GM19193 (cell line): Measurements from ENCODE around the gene AMBRA1.

Source experiments
- POLR2A ChIP-seq: IDR thresholded peaks from 4 replicates; pipeline ENCODE4 v1.6.1; 2011; ENCODE audit not compliant: insufficient read depth, insufficient read length; ENCODE audit errors: extremely low read depth

The AMBRA1 gene

DNA sequence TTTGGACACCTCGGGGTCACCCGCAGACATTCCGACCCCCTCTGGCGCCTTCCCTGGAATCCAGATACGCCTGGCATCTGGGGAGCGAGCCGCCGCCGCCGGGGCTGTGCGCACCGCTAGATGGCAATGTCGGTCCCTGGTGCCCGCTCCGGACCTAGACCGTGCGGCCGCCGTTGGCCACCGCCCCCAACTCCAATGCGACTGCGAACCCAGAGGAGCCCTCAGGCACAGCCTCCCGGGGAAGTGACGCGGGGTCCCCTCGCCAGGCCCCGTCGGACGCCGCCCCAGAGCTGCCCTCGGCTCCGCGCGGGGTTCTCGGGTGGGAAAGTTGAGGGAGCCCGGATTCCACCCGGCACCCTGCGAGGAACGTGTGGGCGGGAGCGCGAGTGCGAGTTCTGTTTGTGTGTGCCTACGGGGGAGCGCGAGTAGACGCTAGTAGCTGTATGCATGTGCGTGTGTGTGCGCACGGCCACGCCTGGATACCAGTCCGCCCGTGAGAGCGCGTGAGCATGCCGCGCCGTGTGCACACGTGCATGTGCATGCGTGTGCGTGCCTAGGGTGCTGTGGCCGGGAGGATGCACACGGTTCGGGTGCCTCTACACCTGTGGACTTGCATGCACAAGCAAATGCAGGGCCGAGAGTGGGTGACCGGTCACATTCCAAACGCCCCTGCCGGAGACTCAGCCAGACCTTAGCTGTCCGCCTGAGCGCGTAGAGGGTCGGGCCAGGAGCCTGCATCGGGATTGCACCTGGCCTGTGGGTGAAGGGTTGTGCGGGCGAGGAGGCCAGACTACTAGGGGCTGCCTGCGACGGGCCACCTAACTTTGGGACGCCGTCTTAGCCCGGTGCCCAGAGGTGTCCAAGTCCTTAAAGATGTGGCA is 204.1 kb downstream of the AMBRA1 start:
- no peak for TF ChIP-seq POLR2A

DNA sequence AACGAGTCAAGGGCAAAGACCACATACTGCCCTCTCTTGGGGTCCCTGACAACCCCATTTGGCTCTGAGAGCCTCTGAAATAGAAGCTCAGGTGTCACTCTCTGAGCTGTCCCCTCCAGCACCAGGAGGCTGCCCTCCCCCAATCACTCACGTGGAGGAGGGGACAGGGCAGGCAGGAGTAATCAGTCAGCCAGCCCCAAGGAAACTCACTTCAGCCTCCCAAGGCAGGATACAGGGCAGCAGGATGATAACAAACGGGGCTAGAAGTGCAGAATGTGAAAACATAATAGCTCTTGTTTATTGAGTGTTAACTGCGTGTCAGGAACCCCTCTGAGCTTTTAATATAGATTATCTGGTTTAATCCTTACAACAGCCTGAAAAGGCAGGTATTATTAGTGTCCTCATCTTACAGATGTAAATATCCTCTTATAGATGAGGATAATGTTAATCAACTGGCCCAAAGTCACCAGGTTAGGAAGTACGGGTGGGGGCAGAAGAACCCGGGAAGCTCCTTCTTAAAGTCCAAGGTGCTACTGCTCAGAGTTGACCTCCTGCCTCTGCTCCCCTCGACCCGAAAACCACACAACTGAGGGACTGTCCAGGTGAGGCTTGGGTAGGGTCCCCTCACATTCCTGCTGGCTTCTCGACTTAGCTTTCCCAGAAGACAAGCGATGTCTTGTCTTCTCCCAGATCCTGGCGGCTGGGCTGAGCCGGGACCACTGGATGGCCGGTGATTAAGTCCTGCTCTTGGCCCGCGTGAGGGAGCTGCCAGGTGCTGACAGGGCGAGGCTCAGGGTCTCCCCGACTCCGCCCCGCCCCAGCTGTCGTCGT is 205.0 kb downstream of the AMBRA1 start:
- TF ChIP-seq POLR2A: no peak

DNA sequence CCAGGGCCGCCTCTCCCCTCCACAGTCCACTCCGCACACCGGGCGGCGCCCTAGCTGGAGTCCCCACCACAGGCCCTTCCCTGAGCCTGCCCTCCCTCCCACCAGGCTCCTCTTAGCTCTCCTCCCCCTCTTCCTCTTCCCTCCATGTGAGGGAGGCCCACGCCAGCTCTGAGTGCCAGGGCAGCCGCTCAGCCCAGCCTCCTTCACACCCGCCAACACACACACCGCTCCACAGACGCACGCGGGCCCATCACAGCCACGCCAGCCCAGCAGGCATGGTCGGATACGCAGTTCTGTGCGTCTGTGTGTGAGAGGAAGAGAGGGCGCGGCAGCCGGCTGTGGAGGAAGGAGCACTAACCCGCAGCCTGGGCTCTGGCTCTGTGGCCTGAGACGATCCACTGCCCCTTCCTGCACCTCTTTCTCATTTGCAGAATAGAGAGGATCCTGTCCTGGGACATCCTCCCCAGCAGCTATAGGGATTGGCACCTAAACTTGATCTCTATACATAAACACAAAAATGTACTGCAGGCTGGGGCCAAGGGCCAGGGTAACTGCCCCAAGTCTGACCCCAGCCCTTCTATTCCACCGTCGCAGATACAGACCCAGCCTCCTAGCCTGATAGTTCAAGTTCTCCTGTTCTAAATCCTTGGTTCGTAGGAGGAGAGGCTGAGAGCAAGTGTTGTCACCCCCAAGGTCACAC is 205.8 kb downstream of the AMBRA1 start:
- no peak for TF ChIP-seq POLR2A

DNA sequence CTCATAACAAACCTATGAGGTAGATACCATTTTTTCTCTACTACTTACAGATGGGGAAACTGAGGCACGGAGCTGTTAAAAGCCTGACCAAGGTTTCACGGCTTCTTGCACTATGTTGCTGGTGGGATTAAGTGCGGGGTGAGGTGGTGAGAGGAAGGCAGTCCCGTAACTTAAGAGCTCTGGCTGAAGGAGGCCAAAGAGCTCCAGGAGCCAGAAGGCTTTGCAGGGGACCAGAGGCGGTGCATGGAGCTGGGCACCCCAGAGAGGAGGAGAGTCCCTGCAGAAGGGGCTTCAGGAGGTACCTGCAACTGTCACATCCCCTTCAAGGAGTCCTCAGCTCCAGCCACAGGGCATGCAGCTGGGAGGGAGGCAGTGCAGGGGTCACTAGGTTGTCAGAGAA is 206.4 kb downstream of the AMBRA1 start:
- TF ChIP-seq POLR2A: no peak

DNA sequence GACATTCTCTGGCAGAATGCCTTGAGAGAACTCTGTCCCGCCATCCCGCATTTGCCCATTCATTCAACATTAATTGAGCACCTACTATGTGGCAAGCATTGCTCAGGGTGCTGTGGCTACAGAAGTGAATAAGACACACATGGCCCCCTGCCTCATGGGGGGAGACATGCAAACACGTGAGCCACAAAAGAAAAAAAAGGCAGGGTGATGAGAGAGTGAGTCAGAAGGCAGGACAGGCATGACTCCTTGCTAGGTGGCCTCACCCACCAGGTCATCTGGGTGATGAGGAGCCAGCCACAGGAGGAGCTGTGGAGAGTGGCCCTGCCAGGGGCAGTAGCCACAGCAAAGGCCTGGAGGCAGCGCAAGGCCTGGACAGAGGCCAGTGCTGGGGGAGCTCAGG is 207.1 kb downstream of the AMBRA1 start:
- no peak for TF ChIP-seq POLR2A

DNA sequence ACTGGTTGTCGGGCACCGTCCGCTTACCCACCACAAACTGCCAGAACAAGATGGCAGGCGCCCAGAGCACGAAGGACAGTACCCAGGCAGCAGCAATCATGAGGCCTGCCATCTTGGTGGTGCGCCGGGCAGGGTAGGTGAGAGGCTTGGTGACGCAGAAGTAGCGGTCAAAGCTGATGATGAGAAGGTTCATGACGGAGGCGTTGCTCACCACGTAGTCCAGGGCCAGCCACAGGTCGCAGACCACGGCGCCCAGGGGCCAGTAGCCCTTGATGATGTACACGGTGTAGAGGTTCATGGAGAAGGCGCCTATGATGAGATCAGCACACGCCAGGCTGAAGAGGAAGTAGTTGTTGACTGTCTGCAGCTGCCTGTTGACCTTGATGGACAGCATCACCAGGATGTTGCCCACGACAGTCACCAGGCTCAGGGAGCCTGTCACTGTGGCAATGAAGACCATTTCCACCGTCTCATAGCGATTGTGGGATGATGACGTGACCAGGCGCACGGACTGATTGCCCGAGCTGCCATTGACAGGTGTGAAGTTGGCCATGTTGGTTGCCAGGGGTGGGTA is 207.7 kb downstream of the AMBRA1 start:
- no peak for TF ChIP-seq POLR2A

DNA sequence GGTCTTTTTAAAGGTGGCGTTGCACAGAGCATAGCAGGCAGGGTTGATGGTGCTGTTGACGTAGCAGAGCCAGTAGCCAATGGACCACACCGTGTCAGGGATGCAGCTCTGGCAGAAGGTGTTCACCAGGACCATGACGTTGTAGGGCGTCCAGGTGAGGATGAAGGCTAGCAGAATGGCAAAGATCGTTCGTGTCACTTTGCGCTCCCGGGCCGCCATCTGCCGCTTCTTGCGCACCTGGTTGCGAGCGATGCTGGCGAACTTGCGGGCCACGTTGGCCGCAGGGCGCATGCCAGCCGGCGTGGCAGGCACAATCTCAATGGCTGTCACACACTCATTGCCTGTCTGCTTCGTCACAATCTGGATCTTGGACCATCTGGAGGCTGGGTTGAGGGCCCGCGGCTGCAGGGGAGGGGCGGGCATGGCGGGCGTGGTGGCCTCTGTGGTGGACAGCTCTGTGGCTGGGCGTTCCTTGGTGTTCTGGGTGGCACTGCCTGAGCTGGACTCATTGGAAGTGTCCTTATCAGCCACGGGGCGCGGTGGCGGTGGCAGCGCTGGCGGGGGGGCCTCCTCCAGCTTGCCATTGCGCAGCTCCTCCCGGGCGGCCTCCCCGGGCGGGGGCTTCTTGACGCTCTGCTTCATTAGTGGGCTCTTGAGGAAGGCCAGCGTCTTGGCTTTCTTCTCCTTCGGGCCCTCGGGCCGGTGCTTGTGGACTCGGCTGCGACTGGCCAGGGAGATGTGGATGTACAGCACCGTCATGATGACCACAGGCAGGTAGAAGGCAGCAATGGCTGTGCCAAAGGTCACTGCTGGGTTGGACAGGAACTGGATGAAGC is 208.4 kb downstream of the AMBRA1 start:
- no peak for TF ChIP-seq POLR2A

DNA sequence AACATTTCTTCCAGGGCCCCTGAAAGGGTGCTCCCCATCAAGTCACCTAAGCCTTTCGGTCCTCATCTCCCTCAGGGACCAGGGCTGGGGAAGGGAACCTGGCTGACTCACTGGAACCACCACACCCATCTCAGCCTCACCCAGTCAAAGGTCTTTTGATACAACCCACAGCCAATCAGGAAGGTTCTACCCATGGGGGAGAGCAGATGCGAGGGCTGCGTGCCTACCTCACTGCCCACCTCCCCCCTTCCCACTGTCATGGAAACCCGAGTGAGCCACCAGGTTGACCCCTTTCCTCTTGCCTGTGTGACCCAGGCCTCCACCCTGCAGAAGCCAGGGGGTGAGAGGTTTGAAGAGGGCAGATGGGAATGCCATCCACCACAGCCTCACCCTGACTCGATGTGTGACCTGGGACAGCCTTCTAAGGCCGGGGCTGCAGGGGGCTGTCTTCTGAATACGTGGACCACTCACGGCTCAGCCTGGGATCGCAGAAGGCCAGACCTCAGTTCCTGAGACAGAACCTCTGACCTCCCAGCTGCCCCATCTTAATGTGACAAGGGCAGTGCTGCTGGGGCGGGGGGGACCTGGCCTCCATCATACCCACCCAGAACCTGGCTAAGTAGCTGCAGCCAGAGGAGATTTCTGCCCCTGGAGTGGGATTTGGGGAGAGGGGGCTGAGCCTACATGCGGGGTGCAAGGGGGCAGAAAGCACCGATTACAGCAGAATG is 209.7 kb downstream of the AMBRA1 start:
- TF ChIP-seq POLR2A: no peak

DNA sequence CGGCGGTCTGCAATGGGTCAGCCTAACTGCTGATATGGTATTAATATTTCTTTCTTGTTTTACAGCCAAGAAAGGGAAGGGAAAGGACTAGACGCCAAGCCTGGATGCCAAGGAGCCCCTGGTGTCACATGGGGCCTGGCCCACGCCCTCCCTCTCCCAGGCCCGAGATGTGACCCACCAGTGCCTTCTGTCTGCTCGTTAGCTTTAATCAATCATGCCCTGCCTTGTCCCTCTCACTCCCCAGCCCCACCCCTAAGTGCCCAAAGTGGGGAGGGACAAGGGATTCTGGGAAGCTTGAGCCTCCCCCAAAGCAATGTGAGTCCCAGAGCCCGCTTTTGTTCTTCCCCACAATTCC is 210.4 kb downstream of the AMBRA1 start:
- no peak for TF ChIP-seq POLR2A

DNA sequence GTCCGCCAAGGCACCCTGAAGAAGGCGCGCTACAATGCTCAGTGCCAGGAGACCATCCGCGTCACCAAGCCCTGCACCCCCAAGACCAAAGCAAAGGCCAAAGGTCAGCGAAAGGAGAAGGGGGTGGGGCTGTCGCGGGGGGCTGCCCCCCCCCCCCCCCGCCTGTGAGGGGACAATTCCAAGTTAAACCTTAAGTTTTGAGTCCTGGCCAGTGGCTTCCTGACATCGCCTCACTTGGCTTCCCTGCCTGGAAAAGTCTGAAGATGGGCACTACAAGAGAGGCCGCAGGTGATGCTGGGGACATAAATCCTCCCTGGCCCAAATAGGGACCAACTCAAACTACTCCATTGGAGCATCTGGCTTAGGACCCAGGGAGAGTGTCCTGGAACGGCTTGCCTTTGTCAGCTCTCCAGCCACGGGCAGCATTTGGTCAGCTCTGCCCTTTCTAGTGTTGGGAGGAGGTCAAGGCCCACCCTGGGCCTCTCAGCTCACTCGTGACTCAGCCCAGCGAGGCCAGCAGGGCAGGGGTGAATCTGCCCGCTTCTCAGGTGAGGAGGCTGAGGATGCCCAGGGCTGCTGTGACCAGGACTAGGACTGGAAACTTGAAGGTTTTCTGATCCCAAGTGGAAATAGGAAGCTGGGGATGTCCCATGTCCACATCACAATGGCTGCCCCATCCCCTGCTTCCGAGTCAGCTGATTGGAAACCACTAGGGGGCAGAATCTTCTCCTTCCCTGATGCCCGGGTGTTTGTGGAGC is 211.0 kb downstream of the AMBRA1 start:
- no peak for TF ChIP-seq POLR2A

DNA sequence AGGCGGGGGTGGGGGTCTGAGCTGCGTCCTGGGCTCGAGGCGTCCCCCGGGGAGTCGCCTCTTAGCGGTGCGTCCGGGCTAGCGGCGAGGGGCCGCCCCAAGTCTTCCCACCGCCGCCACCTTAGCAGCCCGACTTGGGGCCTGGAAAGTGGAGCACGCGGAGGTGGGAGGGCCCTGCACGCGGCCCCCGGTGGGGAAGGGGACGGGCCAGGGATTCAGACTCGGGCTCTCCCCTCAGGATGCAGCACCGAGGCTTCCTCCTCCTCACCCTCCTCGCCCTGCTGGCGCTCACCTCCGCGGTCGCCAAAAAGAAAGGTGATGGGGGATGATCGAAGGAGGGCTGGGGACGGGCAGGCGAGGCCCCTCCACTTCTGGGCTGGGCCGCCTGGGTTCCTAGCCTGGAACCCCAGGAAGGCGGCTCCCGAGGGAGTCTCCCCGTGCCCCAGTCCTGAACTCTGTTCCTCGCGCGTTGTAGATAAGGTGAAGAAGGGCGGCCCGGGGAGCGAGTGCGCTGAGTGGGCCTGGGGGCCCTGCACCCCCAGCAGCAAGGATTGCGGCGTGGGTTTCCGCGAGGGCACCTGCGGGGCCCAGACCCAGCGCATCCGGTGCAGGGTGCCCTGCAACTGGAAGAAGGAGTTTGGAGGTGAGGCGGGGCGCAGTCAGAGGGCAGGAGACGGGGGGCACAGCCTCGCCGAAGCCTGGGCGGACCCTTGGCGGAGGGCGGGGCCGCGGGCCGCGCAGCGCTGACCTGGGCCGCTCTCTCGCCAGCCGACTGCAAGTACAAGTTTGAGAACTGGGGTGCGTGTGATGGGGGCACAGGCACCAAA is 211.8 kb downstream of the AMBRA1 start:
- TF ChIP-seq POLR2A: no peak
